Right renal cortex interstitium (tissue), 3 donors: Measurements from ENCODE around the gene OTOG. TPM values are rescaled to one million over a fixed set of nuclear protein-coding genes. Genes with fewer than 3 reads are reported as not detected.

Experiments
- DNase-seq, 3 donors: peaks; one replicate each; pipeline ENCODE4 v3.0.0-alpha.2; 2013; ENCODE audit warnings: low read depth in 3 of 3, low spot score in 2 of 3
- polyA plus RNA-seq, 3 donors: library from polyadenylated mRNA; unstranded; fragments of 120-200 nt; gene quantifications; one replicate each; pipeline ENCODE4 v1.2.1, GENCODE V29; 2013; ENCODE audit not compliant: insufficient read length in 3 of 3

Gene OTOG
- polyA plus RNA-seq, 3 donors, result 0.18 to 0.76 (median 0.62) TPM

DNA sequence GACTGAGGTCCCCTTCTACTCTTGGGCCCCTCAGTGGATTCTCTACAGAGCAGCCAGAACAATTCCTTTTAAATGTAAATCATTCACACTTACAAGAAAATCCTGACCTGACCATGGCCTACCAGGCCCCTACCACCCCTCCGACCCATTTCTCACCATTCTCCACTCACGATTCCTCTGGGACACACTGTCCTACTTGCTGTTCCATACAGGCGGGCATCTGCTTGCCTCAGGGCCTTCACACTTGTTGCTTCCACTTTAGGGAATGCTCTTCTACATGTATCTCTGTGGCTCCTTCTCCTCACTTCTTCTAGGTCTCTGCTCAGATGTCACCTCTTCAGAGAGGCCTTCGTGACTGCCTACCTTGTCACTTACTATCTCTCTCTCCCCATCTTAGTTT lies 6.3 kb upstream of the OTOG start:
- no peak for DNase-seq

GRCh38 chr11:17541330-17541885 lies 5.7 kb upstream of the OTOG start:
- no peak for DNase-seq

DNA sequence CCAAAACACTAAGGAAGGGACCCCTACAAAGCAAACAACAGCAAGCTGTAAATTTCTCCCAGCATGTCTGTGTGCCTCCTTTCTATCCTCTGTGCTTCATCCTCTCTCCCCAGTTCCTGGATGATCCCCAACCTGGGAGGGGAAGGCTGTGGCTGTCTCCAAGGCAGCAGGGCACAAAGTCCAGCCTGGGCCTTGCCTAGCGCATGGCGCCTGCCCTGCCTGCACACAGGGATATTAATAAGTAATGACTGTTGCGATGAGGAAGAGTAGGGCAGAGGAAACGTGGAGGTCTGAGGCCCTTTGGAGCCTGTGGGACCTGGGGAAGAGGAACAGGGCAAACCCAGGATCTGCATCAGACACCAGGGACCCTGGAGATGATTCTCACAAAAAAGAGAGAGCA lies 4.8 kb upstream of the OTOG start:
- no peak for DNase-seq

DNA sequence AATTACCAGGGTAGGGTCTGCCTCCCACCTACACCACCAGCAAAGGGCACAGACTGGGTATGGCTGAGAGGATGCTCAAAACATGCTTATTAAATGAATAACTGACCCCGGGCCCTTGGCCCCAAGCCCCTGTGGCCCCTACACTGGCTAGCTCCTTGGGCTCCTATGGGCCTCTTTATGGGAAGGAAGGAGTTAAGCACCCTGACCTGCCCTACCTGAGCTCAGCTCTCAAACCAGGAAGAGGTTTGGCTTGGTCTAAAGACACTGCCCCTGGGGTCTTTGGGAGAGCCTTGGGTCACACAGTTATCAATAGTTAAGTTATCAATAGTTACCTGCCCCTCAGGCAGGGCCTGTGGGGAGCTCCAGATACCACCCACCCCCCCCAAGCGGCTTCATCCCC lies 4.0 kb upstream of the OTOG start:
- DNase-seq, result no peak

- DNase-seq, result no peak
These were observed 3.4 kb upstream of the OTOG start for GRCh38 chr11:17543574-17544180.

- no peak for DNase-seq
These were observed 2.9 kb upstream of the OTOG start, which contains the start of gene USH1C for GRCh38 chr11:17544181-17544622. Gene USH1C, minus strand, starts transcription at chr11:17544416. Its CDS starts 109 bp downstream, at chr11:17544307.

DNA sequence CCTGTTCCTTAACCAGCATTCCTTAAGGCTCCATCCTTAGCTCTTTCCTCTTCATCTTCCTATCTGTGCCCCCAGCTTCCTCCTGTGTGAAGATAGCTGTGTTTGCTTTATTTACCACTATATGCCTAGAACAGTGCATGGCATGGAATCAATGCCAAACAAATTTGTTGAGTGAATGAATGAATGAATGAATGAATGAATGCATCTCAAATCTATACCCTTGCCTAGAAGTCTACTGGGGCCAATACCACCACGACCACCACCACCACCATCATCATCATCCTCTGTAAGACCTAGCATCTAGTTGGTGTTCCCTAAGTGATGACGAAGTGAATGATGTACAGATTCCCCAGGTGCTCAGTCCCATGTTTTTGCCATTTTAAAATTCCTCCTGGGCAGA lies 819 bp upstream of the OTOG start:
- no peak for DNase-seq

DNA sequence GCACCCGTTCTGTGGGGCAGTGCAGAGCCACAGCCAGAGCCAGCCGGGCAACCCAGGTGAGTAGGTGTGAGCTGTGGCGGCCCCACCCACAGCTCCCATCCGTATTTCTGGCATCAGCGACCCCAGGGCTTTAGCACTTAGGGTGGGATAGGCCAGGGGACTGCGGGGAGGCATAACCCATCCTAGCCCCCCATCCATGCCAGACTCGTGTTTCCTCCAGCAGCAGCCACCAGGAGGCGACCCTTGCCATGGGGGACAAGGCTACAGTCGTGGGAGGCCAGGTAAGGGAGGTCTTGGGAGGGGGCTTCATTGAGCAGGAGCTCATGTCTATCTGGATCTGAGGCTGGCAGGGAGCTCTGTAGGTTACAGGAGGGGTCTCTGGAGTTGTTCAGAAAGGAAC lies 873 bp downstream of the OTOG start:
- DNase-seq, result no peak

GRCh38 chr11:17548444-17548843 lies 1.4 kb downstream of the OTOG start:
- DNase-seq, result no peak

GRCh38 chr11:17550450-17551346 lies 3.6 kb downstream of the OTOG start:
- no peak for DNase-seq

DNA sequence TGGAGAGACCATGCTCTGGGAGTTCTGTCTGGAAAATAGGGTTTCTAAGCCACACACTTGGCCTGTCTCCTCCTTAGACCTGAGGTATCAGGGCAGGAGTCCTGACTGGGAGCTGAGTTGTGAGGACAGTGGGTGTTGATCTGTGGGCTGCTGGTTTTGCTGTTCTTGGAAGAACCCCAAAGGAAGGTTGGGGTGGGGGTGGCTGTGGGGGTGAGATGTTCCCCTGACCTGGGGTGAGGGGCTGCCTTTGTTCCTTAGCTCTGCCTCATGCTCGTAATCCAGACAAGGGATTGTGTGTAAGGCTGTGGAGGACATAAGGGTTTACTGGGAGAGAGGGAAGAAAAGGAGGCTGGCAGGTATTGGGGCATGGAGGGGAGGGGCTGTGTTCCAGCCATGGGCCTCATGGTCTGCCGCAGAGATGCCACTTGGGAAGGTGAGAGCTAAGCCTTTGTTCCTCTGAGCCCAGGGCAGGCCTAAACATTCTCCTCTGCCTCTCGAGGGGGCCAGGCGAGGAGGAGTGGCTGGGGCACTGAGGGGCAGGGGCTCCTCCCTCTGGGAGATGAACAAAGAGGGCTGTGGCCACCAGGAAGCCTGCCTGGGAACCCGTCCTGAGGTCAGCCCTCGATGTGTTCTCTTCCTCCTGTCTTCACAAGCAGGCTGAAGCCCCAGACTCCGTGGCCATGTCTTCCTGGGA lies 4.4 kb downstream of the OTOG start:
- no peak for DNase-seq

DNA sequence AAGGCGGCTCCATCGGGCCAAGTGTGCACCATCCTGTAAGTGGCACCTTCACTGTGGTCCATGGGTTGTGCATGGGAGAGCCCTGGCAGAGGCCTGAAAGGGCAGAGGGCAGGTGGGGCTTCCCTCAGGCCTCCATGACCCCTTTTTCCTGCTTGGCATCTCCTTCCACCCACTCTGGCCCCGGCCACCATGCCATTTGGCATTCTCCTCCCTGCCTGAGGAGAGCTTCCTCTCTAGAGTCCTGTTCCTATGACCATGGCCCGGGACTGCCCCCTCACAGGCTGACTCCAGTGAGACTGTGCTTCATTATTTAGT lies 4.9 kb downstream of the OTOG start:
- no peak for DNase-seq

GRCh38 chr11:17552392-17553248 lies 5.6 kb downstream of the OTOG start:
- no peak for DNase-seq

- no peak for DNase-seq
These were observed 6.1 kb downstream of the OTOG start for GRCh38 chr11:17553249-17553546.

GRCh38 chr11:17554487-17554886 lies 7.4 kb downstream of the OTOG start:
- DNase-seq, result no peak

- DNase-seq, result no peak
These were observed 9.9 kb downstream of the OTOG start for GRCh38 chr11:17556999-17557398.

GRCh38 chr11:17558025-17558780 lies 11.1 kb downstream of the OTOG start:
- no peak for DNase-seq

DNA sequence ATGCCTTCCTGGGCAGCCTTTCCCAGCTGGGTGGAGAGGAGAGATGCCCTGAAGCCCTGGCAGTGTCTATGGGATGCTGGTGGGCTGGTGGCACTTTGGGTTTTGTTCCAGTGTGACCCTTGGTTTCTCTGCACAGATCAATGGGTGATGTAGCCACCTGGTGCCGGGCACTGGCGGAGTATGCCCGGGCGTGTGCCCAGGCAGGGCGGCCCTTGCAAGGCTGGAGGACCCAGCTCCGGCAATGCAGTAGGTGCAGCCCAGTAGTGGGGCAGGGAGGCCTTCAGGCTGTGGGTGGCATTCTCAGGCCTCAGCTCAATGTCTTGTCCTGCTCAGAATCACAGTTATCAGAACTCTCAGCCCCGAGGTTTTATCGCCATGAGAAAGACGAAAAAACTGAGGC lies 11.9 kb downstream of the OTOG start:
- no peak for DNase-seq

- no peak for DNase-seq
These were observed 12.5 kb downstream of the OTOG start for GRCh38 chr11:17559341-17560087.
